ENCODE measurements around the gene MYH3.
"Not testable (repeated sequence)": the region's sequence is repeated elsewhere in the genome, so short reads cannot be mapped to it uniquely, and the experiment has no call there.

MYH3 gene

GRCh38 chr17:10657148-10657547 is at the start of gene MYH3:
TSS of gene MYH3 (minus strand) at chr17:10657309. CDS start at chr17:10655064, 2,245 bp downstream.
- FAIRE-seq = no peak

GRCh38 chr17:10705727-10706126 is 48.6 kb upstream of the MYH3 start:
- no peak for FAIRE-seq

- FAIRE-seq = no peak
Measured at GRCh38 chr17:10702574-10702973, 45.5 kb upstream of the MYH3 start.

GRCh38 chr17:10699856-10700255 is 42.7 kb upstream of the MYH3 start:
- no peak for FAIRE-seq

- no peak for FAIRE-seq
Measured at GRCh38 chr17:10698096-10698818, 41.1 kb upstream of the MYH3 start.

- no peak for FAIRE-seq
Measured at GRCh38 chr17:10697092-10698081, 40.3 kb upstream of the MYH3 start, which contains the start of the genes ADPRM and SCO1. TSS of gene ADPRM (plus strand) at chr17:10697594. CDS start at chr17:10704927, 7,333 bp downstream. TSS of gene SCO1 (minus strand) at chr17:10697533. CDS start at chr17:10697507, 26 bp downstream.

- not testable (repeated sequence) for FAIRE-seq
Measured at GRCh38 chr17:10695875-10696407, 38.8 kb upstream of the MYH3 start.

GRCh38 chr17:10687499-10687898 is 30.4 kb upstream of the MYH3 start:
- FAIRE-seq = no peak

- no peak for FAIRE-seq
Measured at GRCh38 chr17:10683853-10684252, 26.7 kb upstream of the MYH3 start.

- FAIRE-seq = no peak
Measured at GRCh38 chr17:10681866-10682446, 24.8 kb upstream of the MYH3 start.

- FAIRE-seq = no peak
Measured at GRCh38 chr17:10674704-10675103, 17.6 kb upstream of the MYH3 start.

- no peak for FAIRE-seq
Measured at GRCh38 chr17:10673312-10673711, 16.2 kb upstream of the MYH3 start.

- FAIRE-seq = no peak
Measured at GRCh38 chr17:10668775-10669174, 11.7 kb upstream of the MYH3 start.

GRCh38 chr17:10666906-10667305 is 9.8 kb upstream of the MYH3 start:
- no peak for FAIRE-seq

- no peak for FAIRE-seq
Measured at GRCh38 chr17:10664571-10664970, 7.5 kb upstream of the MYH3 start.

GRCh38 chr17:10663231-10663630 is 6.1 kb upstream of the MYH3 start:
- FAIRE-seq = no peak

GRCh38 chr17:10661437-10661836 is 4.3 kb upstream of the MYH3 start:
- FAIRE-seq = no peak

GRCh38 chr17:10657879-10658278 is 770 bp upstream of the MYH3 start:
- no peak for FAIRE-seq

- FAIRE-seq = no peak
Measured at GRCh38 chr17:10653987-10654386, 3.1 kb downstream of the MYH3 start.

GRCh38 chr17:10652984-10653659 is 4.0 kb downstream of the MYH3 start:
- no peak for FAIRE-seq

GRCh38 chr17:10651927-10652326 is 5.2 kb downstream of the MYH3 start:
- no peak for FAIRE-seq

- no peak for FAIRE-seq
Measured at GRCh38 chr17:10649602-10650001, 7.5 kb downstream of the MYH3 start.

All from colon (tissue), 2 donors.